Neuronal stem cell (in vitro differentiated cells): Measurements from ENCODE around the gene MEF2C.
A peak's percentile ranks its signal among the peaks of the same experiment; 100 is the strongest.

ENCODE experiments used
- DNase-seq: peaks from one replicate; pipeline ENCODE4 v3.0.0-alpha.2; 2013; ENCODE audit warnings: low spot score
- H2AFZ ChIP-seq: one replicate; pipeline ENCODE4 v1.6.1; 2013; ENCODE audit warnings: mild to moderate bottlenecking, low read length, inconsistent platforms
- H2AK5ac ChIP-seq: 2 replicates; pipeline ENCODE4 v1.6.1; 2013; ENCODE audit warnings: low read depth, mild to moderate bottlenecking, inconsistent platforms, low read length, moderate library complexity, mixed read lengths
- H2BK120ac ChIP-seq: 2 replicates; pipeline ENCODE4 v1.6.1; 2013; ENCODE audit warnings: low read depth, mild to moderate bottlenecking, inconsistent platforms, low read length, moderate library complexity, mixed read lengths
- H2BK12ac ChIP-seq: one replicate; pipeline ENCODE4 v1.6.1; 2013; ENCODE audit warnings: low read length, inconsistent platforms
- H2BK15ac ChIP-seq: 2 replicates; pipeline ENCODE4 v1.6.1; 2013; ENCODE audit warnings: mild to moderate bottlenecking, low read length, inconsistent platforms, mixed read lengths
- H2BK5ac ChIP-seq: one replicate; pipeline ENCODE4 v1.6.1; 2013; ENCODE audit warnings: inconsistent platforms, mild to moderate bottlenecking, low read length, moderate library complexity
- H3K14ac ChIP-seq: one replicate; pipeline ENCODE4 v1.6.1; 2013; ENCODE audit warnings: low read length, inconsistent platforms
- H3K18ac ChIP-seq: 2 replicates; pipeline ENCODE4 v1.6.1; 2013; ENCODE audit warnings: low read length, inconsistent platforms
- H3K23ac ChIP-seq: 2 replicates; pipeline ENCODE4 v1.6.1; 2013; ENCODE audit warnings: low read depth, mild to moderate bottlenecking, mixed read lengths, low read length, inconsistent platforms; ENCODE audit not compliant: poor library complexity
- H3K27ac ChIP-seq: replicated peaks from 3 replicates; pipeline ENCODE4 v1.5.1; 2013; ENCODE audit warnings: low read length, inconsistent platforms
- H3K27me3 ChIP-seq, 3 experiments: 2 replicates each; pipeline ENCODE4 v1.6.1; 2013; ENCODE audit warnings: low read length in 3 of 3, mild to moderate bottlenecking in 2 of 3, inconsistent platforms in 1 of 3, low read depth in 1 of 3, mixed read lengths in 1 of 3, moderate library complexity in 1 of 3; ENCODE audit not compliant: control insufficient read depth in 3 of 3, insufficient read depth in 3 of 3
- H3K36me3 ChIP-seq, 2 donors: replicated peaks in 1 of 2; 2 replicates each; pipeline ENCODE4 v1.6.1; 2013; ENCODE audit warnings: low read length in 2 of 2; ENCODE audit not compliant: control insufficient read depth in 2 of 2, insufficient read depth in 2 of 2
- H3K4ac ChIP-seq: 2 replicates; pipeline ENCODE4 v1.6.1; 2013; ENCODE audit warnings: inconsistent platforms, mild to moderate bottlenecking, low read length, moderate library complexity
- H3K4me1 ChIP-seq, 2 donors: 1 replicate in 1 of 2; 2 replicates in 1 of 2; pipeline ENCODE4 v1.6.1; 2013; ENCODE audit warnings: low read length in 2 of 2, low read depth in 1 of 2; ENCODE audit not compliant: control insufficient read depth in 2 of 2, insufficient read depth in 1 of 2
- H3K4me2 ChIP-seq: one replicate; pipeline ENCODE4 v1.6.1; 2013; ENCODE audit warnings: mild to moderate bottlenecking, low read length, inconsistent platforms; ENCODE audit not compliant: insufficient read depth, poor library complexity, severe bottlenecking
- H3K4me3 ChIP-seq, 2 donors: 2 replicates each; pipeline ENCODE4 v1.5.1; 2013; ENCODE audit warnings: low read length in 2 of 2, mild to moderate bottlenecking in 2 of 2, inconsistent platforms in 1 of 2, moderate library complexity in 1 of 2
- H3K79me1 ChIP-seq: one replicate; pipeline ENCODE4 v1.6.1; 2013; ENCODE audit warnings: low read depth, mild to moderate bottlenecking, inconsistent platforms, low read length, moderate library complexity
- H3K9ac ChIP-seq: one replicate; pipeline ENCODE4 v1.6.1; 2013; ENCODE audit warnings: mild to moderate bottlenecking, low read depth, low read length, inconsistent platforms; ENCODE audit not compliant: poor library complexity
- H3K9me3 ChIP-seq, 2 donors: replicated peaks in 1 of 2; 2 replicates each; pipeline versions ENCODE3 to v1.6.1; 2013; ENCODE audit warnings: low read length in 2 of 2, mild to moderate bottlenecking in 2 of 2, inconsistent platforms in 1 of 2, low read depth in 1 of 2, mixed read lengths in 1 of 2, moderate library complexity in 1 of 2; ENCODE audit not compliant: control insufficient read depth in 2 of 2, insufficient read depth in 1 of 2
- H4K8ac ChIP-seq: one replicate; pipeline ENCODE4 v1.6.1; 2013; ENCODE audit warnings: low read depth, mild to moderate bottlenecking, inconsistent platforms, low read length, moderate library complexity
- H4K91ac ChIP-seq: one replicate; pipeline ENCODE4 v1.6.1; 2013; ENCODE audit warnings: low read length, low read depth, mild to moderate bottlenecking, inconsistent platforms; ENCODE audit not compliant: poor library complexity
- WGBS, 2 donors: extraction: QIAGEN DNeasy Blood & Tissue Kit; methylation state at CpG; one replicate each; pipeline ENCODE4 v1.1.7; 2013; ENCODE audit warnings: missing lambda C conversion rate in 2 of 2, mixed read lengths in 1 of 2; ENCODE audit not compliant: insufficient read length in 2 of 2, insufficient replicate concordance in 1 of 2; ENCODE audit errors: extremely low coverage in 2 of 2; 5-methylcytosine and 5-hydroxymethylcytosine counted together

Gene MEF2C

DNA sequence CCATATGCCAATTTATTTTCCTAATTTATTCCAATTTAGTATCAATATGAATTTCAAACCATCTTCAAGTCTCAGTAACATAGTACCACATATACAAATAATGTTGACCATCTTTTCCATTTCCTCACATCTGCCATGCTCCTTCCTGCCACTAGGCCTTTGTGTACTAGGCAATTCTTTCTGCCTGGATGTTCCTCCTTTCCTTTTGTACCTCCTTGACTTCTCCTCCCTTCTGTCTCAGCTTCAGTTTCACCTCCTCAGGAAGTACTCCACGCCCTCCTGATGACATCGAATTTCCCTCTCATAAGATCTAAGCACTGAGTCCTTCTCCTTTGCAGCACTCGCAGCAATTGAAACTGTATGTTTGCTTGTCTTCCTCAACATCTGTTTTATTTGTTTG lies 53.9 kb downstream of the MEF2C start:
- no peaks in the 10 kb centered on the region for H3K36me3 ChIP-seq
- H3K27me3 ChIP-seq = no peaks in the 10 kb centered on the region
- H2BK120ac ChIP-seq = no peak overlapping the region
- no peak overlapping the region for H3K23ac ChIP-seq
- no peak overlapping the region for H3K14ac ChIP-seq
- no peak overlapping the region for H3K18ac ChIP-seq
- no peak overlapping the region for H3K4me3 ChIP-seq
- no CpG with 5 or more reads among the region's 3 CpGs for WGBS, 2 donors
- H3K4me2 ChIP-seq = no peak overlapping the region
- no peak overlapping the region for H2BK15ac ChIP-seq
- no peak overlapping the region for H4K8ac ChIP-seq
- H3K79me1 ChIP-seq = no peaks in the 10 kb centered on the region
- DNase-seq = no peak
- no peak overlapping the region for H2BK5ac ChIP-seq
- H3K9ac ChIP-seq = no peak overlapping the region
- H3K9me3 ChIP-seq = no peaks in the 10 kb centered on the region
- H3K27ac ChIP-seq = no peak overlapping the region
- no peak overlapping the region for H4K91ac ChIP-seq
- H3K4me1 ChIP-seq = peaks cover 2 to 3% of the 10 kb centered on the region in 2 donors
- no peak overlapping the region for H2BK12ac ChIP-seq
- no peak overlapping the region for H3K4ac ChIP-seq
- H2AFZ ChIP-seq = no peak overlapping the region
- H2AK5ac ChIP-seq = no peak overlapping the region

DNA sequence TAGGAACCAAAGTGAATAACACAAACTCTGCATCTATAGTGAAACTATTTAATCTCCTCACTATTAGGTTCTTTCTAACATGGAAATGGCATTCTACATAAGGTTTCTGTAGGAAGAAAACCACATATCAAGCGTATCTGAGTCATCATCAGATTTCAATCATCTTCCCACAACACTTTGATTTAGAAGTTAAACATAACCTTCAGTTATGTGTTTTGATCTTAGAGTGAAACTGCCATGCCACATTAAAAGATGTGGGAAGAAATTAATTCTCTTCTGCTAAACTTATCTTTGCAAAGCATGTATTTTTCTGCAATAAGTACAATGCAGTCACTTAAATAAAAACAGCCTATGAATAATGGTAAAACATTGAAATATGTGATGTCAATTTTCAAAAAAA lies 55.0 kb downstream of the MEF2C start:
- no peaks in the 10 kb centered on the region for H3K79me1 ChIP-seq
- no peak overlapping the region for H2AFZ ChIP-seq
- H4K8ac ChIP-seq = no peak overlapping the region
- no peak overlapping the region for H4K91ac ChIP-seq
- no peak overlapping the region for H3K9ac ChIP-seq
- no peak overlapping the region for H2BK5ac ChIP-seq
- no peak overlapping the region for H3K18ac ChIP-seq
- H2AK5ac ChIP-seq = no peak overlapping the region
- peaks cover 0 to 3% of the 10 kb centered on the region in 2 donors for H3K4me1 ChIP-seq
- no peak for DNase-seq
- H3K9me3 ChIP-seq = no peaks in the 10 kb centered on the region
- no CpG with 5 or more reads among the region's 1 CpG for WGBS, 2 donors
- no peaks in the 10 kb centered on the region for H3K36me3 ChIP-seq
- no peak overlapping the region for H2BK12ac ChIP-seq
- H2BK15ac ChIP-seq = no peak overlapping the region
- no peak overlapping the region for H3K23ac ChIP-seq
- H3K4me2 ChIP-seq = no peak overlapping the region
- H3K4ac ChIP-seq = no peak overlapping the region
- H3K14ac ChIP-seq = no peak overlapping the region
- H3K27ac ChIP-seq = no peak overlapping the region
- no peak overlapping the region for H3K4me3 ChIP-seq
- H3K27me3 ChIP-seq = no peaks in the 10 kb centered on the region
- H2BK120ac ChIP-seq = no peak overlapping the region

DNA sequence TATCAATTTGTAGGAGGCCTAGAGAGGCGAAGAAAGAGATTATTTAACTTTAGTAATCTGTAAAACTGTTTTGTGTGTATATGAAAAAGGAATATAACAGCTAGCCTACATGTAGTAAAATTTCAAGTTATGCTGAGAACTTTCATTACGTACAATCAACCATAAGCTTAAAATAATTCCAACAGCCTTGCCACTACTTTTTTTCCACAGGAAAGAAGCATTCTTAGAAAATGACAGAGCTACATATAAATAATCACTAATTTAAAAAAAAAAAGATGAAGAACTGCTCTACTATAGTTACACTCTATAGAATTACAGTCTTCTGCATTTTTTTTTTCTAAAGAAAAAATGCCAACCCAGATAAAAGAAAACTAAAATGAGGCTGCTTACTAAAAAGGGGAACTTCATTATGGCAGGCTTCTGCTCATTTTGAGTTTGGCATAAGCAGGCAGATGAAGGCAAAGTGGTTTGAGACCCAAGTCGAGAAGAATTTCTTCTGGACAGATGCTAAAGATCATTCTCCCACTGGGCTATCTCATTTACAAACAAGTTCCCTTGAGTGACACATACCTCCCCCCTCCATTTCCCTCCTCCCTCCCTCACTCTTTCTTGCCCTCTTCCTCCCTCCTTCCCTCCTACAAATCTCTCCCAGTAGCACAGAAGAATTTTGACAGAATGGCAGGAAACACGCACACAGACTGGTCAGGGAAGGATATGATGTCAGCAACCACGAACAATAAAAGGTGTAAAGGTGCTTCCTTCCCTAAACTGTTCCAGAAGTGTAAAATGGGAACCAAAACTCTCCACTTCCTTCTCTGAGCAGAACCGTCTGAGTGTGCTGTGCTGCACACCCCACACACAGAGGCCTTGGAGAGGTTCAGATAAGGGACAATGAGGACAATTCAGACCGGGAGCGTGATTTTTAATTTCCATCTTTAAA lies 56.1 kb downstream of the MEF2C start:
- H3K27ac ChIP-seq = no peak overlapping the region
- H4K91ac ChIP-seq = no peak overlapping the region
- H3K79me1 ChIP-seq = no peaks in the 10 kb centered on the region
- no peak overlapping the region for H2AK5ac ChIP-seq
- no peak overlapping the region for H3K23ac ChIP-seq
- H3K4me2 ChIP-seq = no peak overlapping the region
- no peak overlapping the region for H3K4me3 ChIP-seq
- no peak for DNase-seq
- H3K4me1 ChIP-seq = peaks cover 0 to 3% of the 10 kb centered on the region in 2 donors
- H3K9me3 ChIP-seq = no peaks in the 10 kb centered on the region
- no peak overlapping the region for H3K14ac ChIP-seq
- H3K9ac ChIP-seq = no peak overlapping the region
- H3K36me3 ChIP-seq = no peaks in the 10 kb centered on the region
- no peak overlapping the region for H4K8ac ChIP-seq
- no peak overlapping the region for H2BK12ac ChIP-seq
- H3K18ac ChIP-seq = no peak overlapping the region
- H3K27me3 ChIP-seq = no peaks in the 10 kb centered on the region
- H2BK120ac ChIP-seq = no peak overlapping the region
- H2BK15ac ChIP-seq = no peak overlapping the region
- peak overlapping the region; percentile 66 for H2AFZ ChIP-seq
- no peak overlapping the region for H2BK5ac ChIP-seq
- no peak overlapping the region for H3K4ac ChIP-seq
- WGBS, 2 donors = no CpG with 5 or more reads among the region's 8 CpGs

DNA sequence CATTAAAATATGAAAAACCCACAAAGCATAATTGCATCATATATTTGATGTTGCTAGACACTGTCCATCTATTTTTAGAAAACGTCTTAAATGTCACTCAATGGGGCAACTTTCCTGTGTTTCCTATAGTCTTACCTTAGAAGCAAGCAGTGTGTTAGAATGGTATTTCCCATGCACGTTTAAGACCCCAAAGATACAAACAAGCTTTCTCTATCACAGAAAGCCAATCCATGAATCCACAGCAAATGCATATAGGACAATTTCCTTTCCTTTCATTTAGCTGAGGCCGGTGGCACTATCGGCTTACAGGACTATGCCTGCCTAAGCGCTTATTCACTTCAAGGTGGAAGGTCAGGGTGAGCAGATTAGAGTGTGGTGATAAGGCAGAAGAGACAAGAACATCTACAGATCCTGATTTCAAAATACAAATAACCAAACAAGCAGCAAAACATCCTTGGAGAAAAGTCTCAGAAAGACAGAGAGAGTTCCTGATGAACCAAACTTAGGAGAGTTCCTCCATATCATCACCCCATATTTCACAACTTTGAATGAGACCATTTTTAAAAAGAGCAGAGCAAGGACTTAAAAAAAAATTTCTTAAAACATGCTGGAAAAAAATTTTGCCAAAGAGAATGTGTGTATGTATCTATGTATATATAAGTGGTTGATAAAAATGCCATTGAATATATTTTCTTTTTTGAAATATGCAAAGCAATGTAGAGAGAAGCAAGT lies 57.2 kb downstream of the MEF2C start:
- Histone ChIP-seq H3K9ac (no peak overlapping the region), H3K18ac (no peak overlapping the region), H2AK5ac (no peak overlapping the region), H3K4me2 (no peak overlapping the region), H3K4ac (no peak overlapping the region), H3K23ac (no peak overlapping the region), H3K36me3 (no peaks in the 10 kb centered on the region), H2BK15ac (no peak overlapping the region), H2AFZ (no peak overlapping the region), H2BK12ac (no peak overlapping the region), H3K27me3 (no peaks in the 10 kb centered on the region), H3K27ac (no peak overlapping the region), H3K4me3 (no peak overlapping the region), H4K8ac (no peak overlapping the region), H3K14ac (no peak overlapping the region), H2BK120ac (no peak overlapping the region), H3K79me1 (no peaks in the 10 kb centered on the region), H3K4me1 (peaks cover 0 to 3% of the 10 kb centered on the region in 2 donors), H2BK5ac (no peak overlapping the region), H4K91ac (no peak overlapping the region), H3K9me3 (no peaks in the 10 kb centered on the region)
- no CpG with 5 or more reads among the region's 5 CpGs for WGBS, 2 donors
- DNase-seq = no peak
